ENCODE data around the gene PRRG1.
A peak's percentile ranks its signal among the peaks of the same experiment; 100 is the strongest.
"Not testable (repeated sequence)": the region's sequence is repeated elsewhere in the genome, so short reads cannot be mapped to it uniquely, and the experiment has no call there.

The PRRG1 gene

GRCh38 chrX:37491686-37492085 is 142.5 kb downstream of the PRRG1 start:
- Mint-ChIP-seq H3K27me3 (ENCODE audit: low read depth) (no peaks in the 10 kb centered on the region), H3K9me3 (peaks cover 6% of the 10 kb centered on the region), H3K27ac (no peak overlapping the region), H3K4me1 (no peaks in the 10 kb centered on the region), H3K4me3 (no peak overlapping the region), H3K36me3 (ENCODE audit: low read depth) (no peaks in the 10 kb centered on the region)
- TF ChIP-seq CTCF (IDR thresholded peaks at IDR 0.05; ENCODE audit: unreplicated experiment in 3 of 3): no peak

GRCh38 chrX:37495760-37496159 is 146.6 kb downstream of the PRRG1 start:
- not testable (repeated sequence) for H3K27me3 Mint-ChIP-seq (ENCODE audit: low read depth); H3K9me3 Mint-ChIP-seq; H3K4me1 Mint-ChIP-seq; H3K4me3 Mint-ChIP-seq; H3K36me3 Mint-ChIP-seq (ENCODE audit: low read depth); H3K27ac Mint-ChIP-seq
- TF ChIP-seq CTCF (IDR thresholded peaks at IDR 0.05; ENCODE audit: unreplicated experiment in 3 of 3): peak in 1 of 3 experiments; percentile 27

- H3K36me3 Mint-ChIP-seq (ENCODE audit: low read depth); H3K27me3 Mint-ChIP-seq (ENCODE audit: low read depth); H3K9me3 Mint-ChIP-seq; H3K4me3 Mint-ChIP-seq; H3K4me1 Mint-ChIP-seq; H3K27ac Mint-ChIP-seq: not testable (repeated sequence)
Observed at GRCh38 chrX:37497126-37497525, 148.0 kb downstream of the PRRG1 start.

GRCh38 chrX:37498323-37498722 is 149.2 kb downstream of the PRRG1 start:
- not testable (repeated sequence) for H3K27me3 Mint-ChIP-seq (ENCODE audit: low read depth); H3K4me1 Mint-ChIP-seq; H3K36me3 Mint-ChIP-seq (ENCODE audit: low read depth); H3K9me3 Mint-ChIP-seq; H3K4me3 Mint-ChIP-seq; H3K27ac Mint-ChIP-seq

GRCh38 chrX:37499649-37500048 is 150.5 kb downstream of the PRRG1 start:
- not testable (repeated sequence) for H3K4me1 Mint-ChIP-seq; H3K27me3 Mint-ChIP-seq (ENCODE audit: low read depth); H3K36me3 Mint-ChIP-seq (ENCODE audit: low read depth); H3K4me3 Mint-ChIP-seq; H3K9me3 Mint-ChIP-seq; H3K27ac Mint-ChIP-seq

GRCh38 chrX:37504991-37505390 is 155.8 kb downstream of the PRRG1 start:
- H3K9me3 Mint-ChIP-seq: peaks cover 5% of the 10 kb centered on the region
- H3K4me3 Mint-ChIP-seq: no peak overlapping the region
- no peaks in the 10 kb centered on the region for H3K4me1 Mint-ChIP-seq
- no peak for TF ChIP-seq CTCF (IDR thresholded peaks at IDR 0.05; ENCODE audit: unreplicated experiment in 3 of 3)
- no peaks in the 10 kb centered on the region for H3K36me3 Mint-ChIP-seq (ENCODE audit: low read depth)
- no peaks in the 10 kb centered on the region for H3K27me3 Mint-ChIP-seq (ENCODE audit: low read depth)
- H3K27ac Mint-ChIP-seq: no peak overlapping the region

All from nephron (organoid).